ENCODE results near the gene ARHGEF25. TPM values are rescaled to one million over a fixed set of nuclear protein-coding genes. Genes with fewer than 3 reads are reported as not detected.

Gene ARHGEF25
- total RNA-seq: 1 to 10 TPM; 3.1 to 6.5 (median 5.1) TPM
- total RNA-seq (2013): 2.4 TPM

DNA sequence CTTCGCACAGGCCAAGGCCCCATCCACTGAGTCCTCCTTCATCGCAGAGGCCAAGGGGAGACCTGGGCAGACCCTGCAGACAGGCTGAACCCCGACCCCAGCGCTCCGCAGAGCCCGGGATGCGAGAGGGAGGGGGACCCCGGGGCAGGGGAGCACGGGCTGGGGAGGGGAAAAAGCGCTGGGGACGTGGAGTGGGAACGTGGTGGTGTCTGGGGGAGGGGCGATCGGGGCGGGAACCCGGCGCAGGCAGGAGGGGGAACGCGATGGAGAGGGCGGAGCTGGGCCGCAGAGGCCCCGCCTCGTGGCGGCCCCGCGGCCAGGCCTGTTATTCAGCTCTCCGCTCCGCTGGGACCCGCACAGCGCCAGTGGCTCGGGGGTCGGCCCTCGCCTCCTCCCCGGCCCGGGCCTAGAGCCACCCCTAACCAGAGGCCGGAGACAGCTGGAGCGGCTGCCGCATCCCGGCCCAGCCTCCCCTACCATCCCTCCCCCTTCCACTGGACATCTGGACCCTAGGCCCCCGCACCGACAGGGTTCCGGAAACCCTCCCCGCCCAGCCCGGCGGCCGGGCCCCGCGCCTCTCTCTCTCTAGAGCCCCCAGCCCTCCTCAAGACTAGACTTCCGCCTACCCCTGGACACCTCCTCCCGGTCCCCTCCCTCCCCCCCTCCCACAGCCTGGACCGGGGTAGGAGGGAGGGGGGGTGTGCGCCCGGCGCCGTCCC, at the start of gene ARHGEF25:
TSS of gene ARHGEF25 (plus strand) at position 328 of the 719 bp plus-strand sequence. CDS start 460 bp downstream, outside the sequence.
- peak within 1 kb of the TSS; percentile 60 for H3K27ac ChIP-seq (ENCODE audit: low read length)

GRCh38 chr12:57563358-57563757, 47.9 kb upstream of the ARHGEF25 start:
- Mint-ChIP-seq H3K4me1 (no peaks in the 10 kb centered on the region), H3K9me3 (no peaks in the 10 kb centered on the region), H3K27me3 (ENCODE audit: low read depth in 2 of 2) (peaks cover 25 to 28% of the 10 kb centered on the region in 2 donors), H3K36me3 (no peaks in the 10 kb centered on the region), H3K27ac (no peak overlapping the region), H3K4me3 (no peak overlapping the region)
- ATAC-seq (no peak), DNase-seq (no peak)
- Histone ChIP-seq H3K9me3 (ENCODE audit: control insufficient read depth, insufficient read depth, low read length) (no peaks in the 10 kb centered on the region), H3K4me1 (ENCODE audit: control insufficient read depth, insufficient read depth, low read length) (no peaks in the 10 kb centered on the region), H3K36me3 (ENCODE audit: control insufficient read depth, insufficient read depth, low read length) (no peaks in the 10 kb centered on the region), H3K4me3 (ENCODE audit: low read length) (no peak overlapping the region), H3K27me3 (ENCODE audit: control insufficient read depth, insufficient read depth, low read length) (peaks cover 3% of the 10 kb centered on the region), H3K27ac (ENCODE audit: low read length) (no peak overlapping the region)
- intact Hi-C loops (cut with micrococcal nuclease): no loop called here
- 27% methylated on average over 4 of the region's 4 CpGs for WGBS (ENCODE audit: insufficient coverage)
- TF ChIP-seq, protein P1, sequence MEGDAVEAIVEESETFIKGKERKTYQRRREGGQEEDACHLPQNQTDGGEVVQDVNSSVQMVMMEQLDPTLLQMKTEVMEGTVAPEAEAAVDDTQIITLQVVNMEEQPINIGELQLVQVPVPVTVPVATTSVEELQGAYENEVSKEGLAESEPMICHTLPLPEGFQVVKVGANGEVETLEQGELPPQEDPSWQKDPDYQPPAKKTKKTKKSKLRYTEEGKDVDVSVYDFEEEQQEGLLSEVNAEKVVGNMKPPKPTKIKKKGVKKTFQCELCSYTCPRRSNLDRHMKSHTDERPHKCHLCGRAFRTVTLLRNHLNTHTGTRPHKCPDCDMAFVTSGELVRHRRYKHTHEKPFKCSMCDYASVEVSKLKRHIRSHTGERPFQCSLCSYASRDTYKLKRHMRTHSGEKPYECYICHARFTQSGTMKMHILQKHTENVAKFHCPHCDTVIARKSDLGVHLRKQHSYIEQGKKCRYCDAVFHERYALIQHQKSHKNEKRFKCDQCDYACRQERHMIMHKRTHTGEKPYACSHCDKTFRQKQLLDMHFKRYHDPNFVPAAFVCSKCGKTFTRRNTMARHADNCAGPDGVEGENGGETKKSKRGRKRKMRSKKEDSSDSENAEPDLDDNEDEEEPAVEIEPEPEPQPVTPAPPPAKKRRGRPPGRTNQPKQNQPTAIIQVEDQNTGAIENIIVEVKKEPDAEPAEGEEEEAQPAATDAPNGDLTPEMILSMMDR (IDR thresholded peaks at IDR 0.05): no peak

More for the DNA sequence above, at the start of gene ARHGEF25:
- Histone ChIP-seq H3K9me3 (ENCODE audit: control insufficient read depth, insufficient read depth, low read length) (no peaks in the 10 kb centered on the region), H3K4me3 (ENCODE audit: low read length) (peak within 1 kb of the TSS; percentile 54), H3K36me3 (ENCODE audit: control insufficient read depth, insufficient read depth, low read length) (peaks cover 4% of the 10 kb centered on the region), H3K4me1 (ENCODE audit: control insufficient read depth, insufficient read depth, low read length) (peaks cover 34% of the 10 kb centered on the region), H3K27me3 (ENCODE audit: control insufficient read depth, insufficient read depth, low read length) (peaks cover 5% of the 10 kb centered on the region)
- peak; percentile 56 to 84 (median 81) for ATAC-seq
- H3K36me3 Mint-ChIP-seq: no peaks in the 10 kb centered on the region
- peak within 1 kb of the TSS; percentile 85 for H3K4me3 Mint-ChIP-seq
- H3K27me3 Mint-ChIP-seq (ENCODE audit: low read depth in 2 of 2): peaks cover 0 to 3% of the 10 kb centered on the region in 2 donors
- peak in 1 of 2 donors; percentile 63 for DNase-seq
- TF ChIP-seq, protein P1 (IDR thresholded peaks at IDR 0.05): no peak
- WGBS (ENCODE audit: insufficient coverage): under 1% methylated on average over 47 of the region's 55 CpGs
- peak within 1 kb of the TSS in 1 of 2 donors; percentile 2 for H3K27ac Mint-ChIP-seq
- intact Hi-C loops (cut with micrococcal nuclease): no loop called here
- no peaks in the 10 kb centered on the region for H3K9me3 Mint-ChIP-seq
- peaks cover 6 to 17% of the 10 kb centered on the region in 2 donors for H3K4me1 Mint-ChIP-seq

- H3K4me3 Mint-ChIP-seq: no peak overlapping the region
- WGBS (ENCODE audit: insufficient coverage): 87% methylated on average over 6 of the region's 7 CpGs
- DNase-seq: no peak
- no peaks in the 10 kb centered on the region for H3K9me3 Mint-ChIP-seq
- TF ChIP-seq, protein P1 (IDR thresholded peaks at IDR 0.05): no peak
- no peaks in the 10 kb centered on the region for H3K36me3 Mint-ChIP-seq
- Histone ChIP-seq H3K27ac (ENCODE audit: low read length) (no peak overlapping the region), H3K27me3 (ENCODE audit: control insufficient read depth, insufficient read depth, low read length) (peaks cover 3% of the 10 kb centered on the region), H3K9me3 (ENCODE audit: control insufficient read depth, insufficient read depth, low read length) (no peaks in the 10 kb centered on the region), H3K4me1 (ENCODE audit: control insufficient read depth, insufficient read depth, low read length) (no peaks in the 10 kb centered on the region), H3K4me3 (ENCODE audit: low read length) (no peak overlapping the region), H3K36me3 (ENCODE audit: control insufficient read depth, insufficient read depth, low read length) (no peaks in the 10 kb centered on the region)
- H3K27ac Mint-ChIP-seq: no peak overlapping the region
- intact Hi-C loops (cut with micrococcal nuclease): no loop called here
- H3K27me3 Mint-ChIP-seq (ENCODE audit: low read depth in 2 of 2): peaks cover 26 to 28% of the 10 kb centered on the region in 2 donors
- H3K4me1 Mint-ChIP-seq: no peaks in the 10 kb centered on the region
- ATAC-seq: no peak
Measured at GRCh38 chr12:57564178-57564740, 47.0 kb upstream of the ARHGEF25 start.

Measured in natural killer cell (primary cell).